Heart left ventricle (tissue), 13 donors: ENCODE data around the gene PPP1R12B.

Experiments
- CTCF ChIP-seq, 12 donors: fragments of 200-600 bp; sonication (generic) in 4 of 12; IDR thresholded peaks; one replicate each; pipeline versions ENCODE4 v1.5.0 to v1.8.0; 2018 to 2022; ENCODE audit warnings: antibody characterized with exemption in 12 of 12, mild to moderate bottlenecking in 5 of 12
- POLR2A ChIP-seq, 2 donors: fragments of 450-650 bp; IDR thresholded peaks; one replicate each; pipeline ENCODE4 v1.6.1; 2017; ENCODE audit warnings: antibody characterized with exemption in 2 of 2, mild to moderate bottlenecking in 2 of 2, moderate library complexity in 2 of 2
- donor health status: ischemic (EF 13 %, LVEDD 7.1; RV severe dilation, severe dysfunction).
- donor health status: DM: no; HTN: yes; CAD: no.
- donor health status: DM: no; HTN: no; CAD: no.
- donor health status: ischemic (EF 25% LVEDD 6.9; RV normal size, moderate dysfunction).
- donor health status: ischemic (EF 25% LVEDD 5.7; RV mildly dilated, moderate dysfunction).
- donor health status: ischemic (EF 35%, LVEDD 5.7; RV mildly dilated, moderate dysfunction).
- donor health status: nonischemic (EF 11% LVEDD 7.7; RV severe dilation, severe dysfunction).
- donor health status: DM: yes; HTN: yes; CAD: no.
- donor health status: PGD.
- donor health status: ischemic (EF 29% LVEDD 5.4; RV normal size, mild dysfunction).
- donor health status: nonischemic (EF 23%, LVEDD 6.1; RV moderate dilation, normal function).

DNA sequence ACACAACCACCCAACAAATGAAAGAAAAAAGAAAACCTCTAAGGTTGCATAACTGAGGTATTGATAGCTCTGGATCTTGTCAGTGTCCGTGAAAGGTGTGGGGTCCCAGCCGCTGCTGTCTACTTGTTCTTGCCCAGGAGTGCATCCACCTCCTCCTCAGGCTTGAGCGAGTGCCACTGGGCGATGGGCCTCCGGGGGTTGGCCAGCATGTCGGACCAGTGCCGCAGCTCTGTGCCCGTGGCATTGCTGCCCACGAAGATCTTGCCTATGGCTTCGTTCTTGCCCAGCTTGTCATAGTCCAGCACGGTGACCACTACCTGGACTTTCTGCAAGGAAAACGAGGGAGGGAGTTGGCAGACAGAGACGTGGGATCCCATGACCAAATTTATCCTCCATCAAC, 248.1 kb downstream of the PPP1R12B start:
- TF ChIP-seq CTCF (IDR thresholded peaks at IDR 0.05): no peak
- TF ChIP-seq POLR2A (IDR thresholded peaks at IDR 0.05): no peak
